ENCODE data around the gene SKA3.
"Not testable (repeated sequence)": the region's sequence is repeated elsewhere in the genome, so short reads cannot be mapped to it uniquely, and the experiment has no call there.

GRCh38 chr13:21165606-21166005 is 10.7 kb downstream of the SKA3 start:
- TF ChIP-seq, protein P1, sequence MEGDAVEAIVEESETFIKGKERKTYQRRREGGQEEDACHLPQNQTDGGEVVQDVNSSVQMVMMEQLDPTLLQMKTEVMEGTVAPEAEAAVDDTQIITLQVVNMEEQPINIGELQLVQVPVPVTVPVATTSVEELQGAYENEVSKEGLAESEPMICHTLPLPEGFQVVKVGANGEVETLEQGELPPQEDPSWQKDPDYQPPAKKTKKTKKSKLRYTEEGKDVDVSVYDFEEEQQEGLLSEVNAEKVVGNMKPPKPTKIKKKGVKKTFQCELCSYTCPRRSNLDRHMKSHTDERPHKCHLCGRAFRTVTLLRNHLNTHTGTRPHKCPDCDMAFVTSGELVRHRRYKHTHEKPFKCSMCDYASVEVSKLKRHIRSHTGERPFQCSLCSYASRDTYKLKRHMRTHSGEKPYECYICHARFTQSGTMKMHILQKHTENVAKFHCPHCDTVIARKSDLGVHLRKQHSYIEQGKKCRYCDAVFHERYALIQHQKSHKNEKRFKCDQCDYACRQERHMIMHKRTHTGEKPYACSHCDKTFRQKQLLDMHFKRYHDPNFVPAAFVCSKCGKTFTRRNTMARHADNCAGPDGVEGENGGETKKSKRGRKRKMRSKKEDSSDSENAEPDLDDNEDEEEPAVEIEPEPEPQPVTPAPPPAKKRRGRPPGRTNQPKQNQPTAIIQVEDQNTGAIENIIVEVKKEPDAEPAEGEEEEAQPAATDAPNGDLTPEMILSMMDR (conservative IDR thresholded peaks at IDR 0.05), result not testable (repeated sequence)
- TF ChIP-seq EZH2 (IDR thresholded peaks at IDR 0.05; ENCODE audit: low read depth), result not testable (repeated sequence)
